HG03025 (cell line): ENCODE results near the gene KMT2C.
"Not testable (repeated sequence)": the region's sequence is repeated elsewhere in the genome, so short reads cannot be mapped to it uniquely, and the experiment has no call there.

Source experiments
- ATAC-seq: cut with Tn5 transposase; IDR thresholded peaks from one replicate; pipeline ENCODE4 v1.9.1; 2021; ENCODE audit warnings: mild to moderate bottlenecking, moderate library complexity; ENCODE audit not compliant: unreplicated experiment, low FRiP score

KMT2C gene

DNA sequence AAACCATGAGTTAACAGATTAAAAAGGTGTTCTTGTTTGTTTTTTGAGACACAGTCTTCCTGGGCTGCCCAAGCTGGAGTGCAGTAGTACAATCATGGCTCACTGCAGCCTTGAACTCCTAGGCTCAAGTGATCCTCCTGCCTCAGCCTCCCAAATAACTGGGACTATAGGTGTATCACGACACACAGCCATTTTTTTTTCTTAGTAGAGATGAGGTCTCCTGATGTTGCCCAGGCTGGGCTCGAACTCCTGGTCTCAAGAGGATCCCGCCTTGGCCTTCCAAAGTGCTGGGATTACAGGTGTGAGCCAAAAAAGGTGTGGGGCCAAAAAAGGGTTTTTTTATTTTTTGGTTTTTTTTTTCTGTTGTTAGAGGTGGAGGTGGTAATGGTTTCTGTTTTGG, 29.3 kb downstream of the KMT2C start:
- no peak for ATAC-seq

DNA sequence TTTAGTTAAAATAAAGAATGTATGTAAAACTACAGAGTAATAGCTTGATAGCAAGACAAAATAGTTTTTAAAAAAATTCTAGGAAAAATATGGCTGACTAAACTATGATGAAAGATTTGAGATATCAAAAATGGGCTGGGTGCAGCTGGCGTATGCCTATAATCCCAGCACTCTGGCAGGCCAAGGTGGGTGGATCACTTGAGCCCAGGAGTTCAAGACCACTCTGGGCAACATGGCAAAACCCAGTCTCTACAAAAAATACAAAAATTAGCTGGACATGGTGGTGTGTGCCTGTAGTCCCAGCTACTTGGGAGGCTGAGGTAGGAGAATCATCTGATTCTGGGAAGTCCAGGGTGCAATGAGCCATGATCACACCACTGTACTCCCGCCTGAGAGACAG, 29.8 kb downstream of the KMT2C start:
- ATAC-seq, result not testable (repeated sequence)

DNA sequence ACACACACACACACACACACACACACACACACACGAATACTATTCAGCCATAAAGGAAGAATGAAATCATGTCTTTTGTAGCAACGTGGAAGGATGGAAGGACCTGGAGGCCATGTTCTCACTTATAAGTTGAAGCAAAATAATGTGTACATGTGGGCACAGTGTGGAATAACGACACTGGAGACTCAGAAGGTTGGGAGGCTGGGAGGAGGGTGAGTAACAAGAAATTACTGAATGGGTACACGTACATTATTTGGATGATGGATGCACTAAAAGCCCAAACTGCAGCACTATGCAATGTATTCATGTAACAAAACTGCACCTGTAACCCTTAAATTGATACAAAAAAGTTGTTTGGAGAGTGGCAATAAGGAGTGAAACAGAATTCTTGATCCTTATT, 32.1 kb downstream of the KMT2C start:
- ATAC-seq, result no peak

DNA sequence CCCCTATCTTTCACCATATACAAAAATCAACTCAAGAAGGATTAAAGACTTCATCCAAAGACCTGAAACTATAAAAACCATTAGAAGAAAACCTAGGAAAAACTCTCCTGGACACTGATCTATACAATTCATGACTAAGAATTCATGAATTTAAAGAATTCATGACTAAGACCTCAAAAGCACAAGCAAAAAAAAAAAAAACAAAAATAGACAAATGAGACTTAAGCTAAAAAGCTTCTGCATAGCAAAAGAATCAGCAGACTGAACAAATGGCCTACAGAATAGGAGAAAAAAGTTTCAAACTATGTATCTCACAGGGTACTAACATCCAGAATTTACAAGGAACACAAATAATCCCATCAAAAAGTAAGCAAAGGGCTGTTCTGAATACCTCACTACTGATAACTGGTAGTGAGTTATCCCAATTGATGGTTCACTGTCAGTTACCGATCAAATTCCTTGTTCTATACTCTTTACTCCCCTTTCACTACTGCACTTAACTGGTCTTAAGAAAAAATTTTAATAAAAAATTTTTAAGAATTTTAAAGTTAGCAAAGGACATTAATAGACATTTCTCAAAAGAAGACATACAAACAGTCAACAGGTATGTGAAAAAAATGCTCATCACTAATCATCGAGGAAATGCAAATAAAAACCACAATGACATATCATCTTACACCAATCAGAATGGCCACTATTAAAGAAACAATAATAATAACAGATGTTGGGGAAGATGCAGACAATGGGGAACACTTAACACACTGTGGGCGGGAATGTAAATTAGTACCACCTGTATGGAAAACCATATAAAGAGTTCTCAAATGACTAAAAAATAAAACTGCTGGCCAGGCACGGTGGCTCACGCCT, 33.2 kb downstream of the KMT2C start:
- ATAC-seq, result no peak

DNA sequence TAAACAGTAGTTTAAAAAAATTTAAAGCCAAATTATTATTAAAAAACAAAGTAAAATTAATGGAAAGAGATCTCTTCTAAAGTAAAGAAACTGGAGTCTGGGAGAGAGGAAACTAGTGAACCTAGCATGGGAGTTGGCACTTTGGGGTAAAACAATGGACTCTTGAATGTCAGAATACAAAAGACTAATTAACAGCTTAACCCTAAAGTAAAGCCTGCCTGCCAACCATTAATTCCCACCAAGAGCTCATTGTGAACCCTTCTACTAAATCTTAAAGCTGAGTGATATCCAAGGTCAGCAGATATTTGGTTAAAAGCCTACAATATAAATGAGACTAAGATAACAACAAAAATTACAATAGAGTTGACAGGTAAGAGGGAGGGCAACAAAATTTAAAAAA, 36.5 kb downstream of the KMT2C start:
- no peak for ATAC-seq

DNA sequence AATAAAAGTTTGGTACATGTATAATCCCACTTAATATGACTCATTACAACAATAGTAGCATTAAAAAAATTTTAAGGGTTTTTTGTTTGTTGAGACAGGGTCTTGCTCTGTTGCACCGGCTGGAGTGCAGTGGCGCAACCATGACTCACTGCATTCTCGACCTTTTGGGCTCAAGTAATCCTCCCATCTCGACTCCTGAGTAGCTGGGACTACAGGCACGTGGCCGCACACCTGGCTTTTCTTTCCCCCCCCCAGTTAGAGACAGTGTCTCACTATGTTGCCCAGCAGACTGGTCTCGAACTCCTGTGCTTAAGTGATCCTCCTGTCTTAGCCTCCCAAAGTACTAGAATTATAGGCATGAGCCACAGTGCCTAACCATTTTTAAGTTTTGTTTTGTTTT, 40.7 kb downstream of the KMT2C start:
- ATAC-seq, result no peak

DNA sequence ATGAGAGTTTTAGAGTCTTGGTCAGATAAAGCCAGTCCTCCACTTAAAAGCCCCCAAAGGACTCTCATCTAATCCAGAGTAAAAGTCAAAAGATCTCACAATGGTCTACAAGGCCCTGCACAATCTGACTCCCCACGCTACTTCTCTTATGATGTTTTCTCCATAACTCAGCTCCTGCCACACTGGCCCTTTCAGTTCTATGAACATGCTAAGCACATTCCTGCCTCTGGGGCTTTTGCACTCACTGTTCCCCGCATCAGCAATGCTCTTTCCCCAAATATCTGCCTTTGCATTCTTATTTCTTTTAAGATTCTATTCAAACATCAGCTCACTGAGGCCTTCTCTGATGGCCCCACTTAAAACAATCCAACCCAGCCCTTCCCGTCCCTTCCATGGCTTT, 41.6 kb downstream of the KMT2C start:
- ATAC-seq, result not testable (repeated sequence)

DNA sequence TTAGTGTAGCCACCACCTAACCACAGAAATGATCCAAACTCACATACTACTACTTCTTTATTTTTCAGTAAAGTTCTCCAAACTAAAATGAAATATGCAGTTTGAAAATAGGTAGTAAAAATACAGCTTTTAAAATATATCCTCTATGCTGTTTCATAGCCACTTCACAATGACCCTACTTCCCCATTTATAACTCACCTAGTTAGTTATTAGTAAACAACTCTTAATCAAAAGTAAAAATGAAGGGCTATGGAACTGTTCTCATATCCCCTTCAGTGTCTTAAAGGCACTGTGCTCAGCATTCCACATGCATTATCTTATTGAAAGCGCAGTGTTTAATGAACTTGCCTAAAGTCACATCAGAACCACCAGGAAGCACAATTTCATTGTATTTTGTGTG, 43.5 kb downstream of the KMT2C start:
- ATAC-seq, result no peak

DNA sequence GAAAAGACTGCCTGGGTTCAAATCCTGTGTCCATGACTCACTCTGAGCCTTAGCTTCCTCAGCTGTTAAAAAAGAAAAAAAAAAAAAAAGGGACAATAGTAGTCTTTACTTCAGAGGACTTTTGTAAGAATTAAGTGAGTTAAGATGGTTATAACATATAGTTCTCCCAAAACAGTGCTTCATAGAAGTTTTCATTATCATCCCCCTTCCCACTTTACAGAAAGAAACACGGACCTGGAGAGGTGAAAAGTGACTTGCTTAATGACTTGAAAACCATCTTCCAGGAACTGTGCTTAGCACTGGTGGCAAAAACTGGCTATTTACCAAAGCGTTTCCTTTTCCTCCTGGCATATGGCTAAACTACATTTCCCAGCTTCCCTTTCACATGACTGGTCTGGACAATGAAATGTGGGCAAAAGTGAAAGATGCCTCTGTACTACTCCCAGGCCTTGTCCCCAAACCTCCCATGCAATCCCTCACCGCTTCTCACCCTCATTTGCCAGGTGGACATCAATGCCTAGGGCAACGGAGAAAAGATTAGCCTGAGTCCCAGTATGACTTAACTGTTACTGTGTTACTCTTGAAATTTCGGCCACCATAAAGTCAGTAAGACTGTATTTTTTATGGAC, 49.6 kb downstream of the KMT2C start:
- ATAC-seq, result not testable (repeated sequence)

DNA sequence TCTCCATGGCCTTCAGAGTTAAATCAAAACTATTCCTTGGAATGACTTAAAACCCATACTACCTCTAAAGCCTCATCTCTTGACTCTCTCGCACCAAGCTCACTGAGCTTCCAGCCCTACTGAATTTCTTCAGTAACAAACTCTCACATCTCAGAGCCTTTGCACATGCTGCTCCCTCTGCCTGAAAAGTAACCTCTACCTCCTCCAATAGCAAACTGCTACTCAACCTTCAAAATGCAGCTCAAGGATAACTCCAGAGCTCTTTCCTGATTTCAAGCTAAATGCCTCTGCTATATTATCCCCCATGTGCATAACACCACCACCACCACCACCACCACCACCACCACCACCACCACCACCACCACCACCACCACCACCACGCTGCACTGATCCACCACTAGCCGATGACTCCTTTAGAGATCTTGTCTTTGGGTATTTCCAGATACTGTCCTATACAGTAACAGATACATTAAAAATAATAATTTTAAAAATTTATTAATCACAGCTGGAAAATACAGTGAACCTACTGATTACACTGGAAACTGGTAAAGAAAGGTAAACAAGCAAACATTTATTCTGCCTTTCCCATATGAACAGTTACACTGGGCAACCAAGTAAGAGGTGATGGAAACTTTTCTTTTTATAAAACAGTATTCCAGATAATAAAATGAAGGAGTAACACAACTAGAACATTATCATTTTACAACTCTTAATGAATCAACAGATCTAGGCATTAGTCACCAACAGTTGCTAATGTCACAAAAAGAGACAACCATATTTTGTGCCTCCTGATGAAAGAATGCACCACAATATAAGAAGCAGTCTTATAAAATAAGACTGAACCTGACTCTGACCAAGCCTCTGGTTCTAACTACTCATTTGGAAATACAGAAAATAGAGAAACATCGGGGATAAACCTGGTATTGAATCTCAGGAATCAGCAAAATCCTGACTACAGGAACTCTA, 51.3 kb downstream of the KMT2C start:
- ATAC-seq, result not testable (repeated sequence)

DNA sequence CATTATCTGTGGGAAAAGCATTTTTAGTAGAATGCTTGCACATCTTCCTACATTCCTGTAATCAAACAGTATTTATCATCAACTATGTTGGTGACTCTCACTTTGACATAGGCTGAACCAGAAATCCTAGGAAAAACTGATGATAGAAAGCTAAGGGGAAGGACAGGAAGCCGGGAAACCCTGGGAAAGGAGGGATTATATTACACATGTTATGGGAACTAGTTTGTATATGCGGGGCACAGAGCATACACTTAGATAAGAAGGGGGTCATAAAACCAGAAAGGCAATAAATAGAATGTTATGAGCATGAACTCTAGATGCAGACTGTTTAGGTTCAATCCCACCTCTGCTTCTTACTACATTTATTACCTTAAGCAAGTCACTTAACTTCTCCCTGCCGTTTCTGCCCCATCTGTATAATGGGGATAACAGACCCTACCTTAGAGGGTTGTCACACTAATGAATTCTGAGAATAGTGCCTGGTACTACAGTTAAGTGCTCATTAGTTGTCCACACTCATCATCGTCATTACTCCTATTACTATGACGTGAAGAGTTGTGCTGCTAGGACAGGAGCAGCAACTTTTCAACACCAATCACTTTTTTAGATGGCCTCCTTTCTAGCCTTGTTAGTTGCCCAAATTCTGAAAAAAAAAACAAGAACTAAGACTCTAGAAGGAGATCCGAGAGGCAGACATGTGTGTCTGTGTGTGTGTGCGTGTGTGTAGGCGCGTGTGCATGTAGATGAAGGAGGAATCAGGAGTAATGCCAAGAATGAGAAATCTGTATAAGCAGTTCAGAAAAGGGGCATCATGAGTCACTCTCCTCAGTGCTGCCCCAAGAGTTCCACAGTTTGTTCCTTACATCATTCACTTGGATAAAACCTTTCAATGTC, 52.2 kb downstream of the KMT2C start:
- ATAC-seq, result no peak

DNA sequence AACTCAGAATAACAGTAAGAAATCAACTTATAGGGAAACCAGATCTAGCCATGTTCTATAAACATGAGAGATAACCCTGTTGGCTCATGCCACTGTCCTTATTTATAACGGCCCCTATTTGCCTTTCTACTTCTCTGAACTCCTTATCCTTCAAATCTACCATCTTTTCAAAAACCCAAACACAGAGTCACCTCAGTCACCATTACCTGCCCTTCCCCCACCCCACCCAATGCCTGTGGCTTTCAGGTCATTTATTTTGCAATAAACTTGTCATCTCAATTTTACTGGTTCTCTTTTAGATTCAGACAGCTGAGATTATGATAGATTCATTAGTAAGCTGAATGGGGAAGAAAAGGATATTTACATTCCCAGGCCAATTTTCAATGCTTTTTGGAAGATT, 53.6 kb downstream of the KMT2C start:
- ATAC-seq, result no peak

DNA sequence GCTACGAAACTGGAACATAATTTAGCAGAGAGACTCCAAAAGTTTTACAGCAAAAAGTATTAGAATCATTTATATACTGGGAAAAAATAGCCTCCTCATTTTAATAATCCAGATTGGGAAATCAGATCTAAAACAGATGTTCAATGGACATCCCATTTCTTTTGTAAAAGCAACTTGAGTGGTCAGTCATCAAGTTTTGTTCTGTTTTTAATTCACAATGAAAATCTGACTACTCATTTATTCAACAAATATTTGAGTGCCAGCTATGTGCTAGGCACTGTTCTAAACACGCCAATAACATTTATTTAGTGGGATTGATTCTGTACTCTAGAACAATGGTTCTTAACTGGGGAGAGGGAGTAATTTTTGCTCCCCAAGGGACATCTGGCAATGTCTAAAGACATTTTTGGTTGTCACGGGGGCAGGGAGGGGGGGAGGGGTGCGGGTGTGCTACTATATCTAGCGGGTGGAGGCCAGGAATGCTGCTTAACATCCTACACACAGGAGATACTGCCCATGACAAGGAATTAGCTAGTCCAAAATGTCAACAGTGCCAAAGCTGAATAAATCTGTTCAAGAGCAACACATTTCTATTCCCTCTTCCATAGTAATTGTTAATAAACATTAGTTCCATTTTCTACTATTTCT, 54.7 kb downstream of the KMT2C start:
- not testable (repeated sequence) for ATAC-seq

DNA sequence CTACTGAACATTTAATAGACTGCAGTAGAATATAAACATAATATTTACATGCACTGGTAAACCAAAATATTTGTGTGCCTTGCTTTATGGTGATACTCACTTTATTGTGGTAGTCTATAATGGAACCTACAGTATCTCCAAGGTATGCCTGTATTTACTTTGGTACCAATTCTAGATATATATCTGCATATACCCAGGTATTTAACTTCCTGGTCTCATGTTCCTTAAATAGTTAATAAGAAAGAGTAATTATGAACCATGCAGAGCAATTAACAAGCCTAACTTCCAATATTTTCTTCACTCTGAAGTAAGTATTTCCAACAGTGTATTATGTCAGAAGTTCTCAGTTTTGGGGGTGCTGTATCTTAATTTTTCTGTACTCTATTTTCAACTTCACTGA, 57.3 kb downstream of the KMT2C start:
- ATAC-seq, result not testable (repeated sequence)

DNA sequence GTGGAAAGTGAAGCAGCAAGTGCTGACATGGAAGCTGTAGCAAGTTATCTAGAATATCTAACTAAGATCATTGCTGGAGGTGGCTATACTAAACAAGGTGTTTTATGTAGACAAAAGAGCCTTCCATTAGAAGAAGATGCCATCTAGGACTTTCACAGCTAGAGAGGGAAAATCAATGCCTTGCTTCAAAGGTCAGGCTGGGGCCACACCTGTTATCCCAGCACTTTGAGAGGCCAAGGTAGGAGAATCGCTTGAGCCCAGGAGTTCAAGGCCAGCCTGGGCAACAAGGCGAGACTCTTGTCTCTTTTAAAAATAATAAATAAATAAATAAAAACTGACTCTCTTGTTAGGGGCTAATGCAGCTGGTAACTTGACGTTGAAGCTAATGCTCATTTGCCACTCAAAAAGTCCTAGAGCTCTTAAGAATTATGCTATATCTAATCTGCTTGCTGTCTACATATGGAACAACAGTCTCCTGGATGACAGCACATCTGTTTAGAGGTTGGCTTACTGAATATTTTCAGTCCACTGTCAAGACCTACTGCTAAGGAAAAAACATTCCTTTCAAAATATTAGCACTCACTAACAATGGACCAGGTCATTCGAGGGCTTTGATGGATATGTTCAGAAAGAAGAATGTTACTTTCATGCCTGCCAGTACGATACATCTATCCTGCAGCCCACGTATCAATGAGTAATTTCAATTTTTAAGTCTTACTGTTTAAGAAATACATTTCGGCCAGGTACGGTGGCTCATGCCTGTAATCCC, 58.9 kb downstream of the KMT2C start:
- ATAC-seq, result not testable (repeated sequence)

DNA sequence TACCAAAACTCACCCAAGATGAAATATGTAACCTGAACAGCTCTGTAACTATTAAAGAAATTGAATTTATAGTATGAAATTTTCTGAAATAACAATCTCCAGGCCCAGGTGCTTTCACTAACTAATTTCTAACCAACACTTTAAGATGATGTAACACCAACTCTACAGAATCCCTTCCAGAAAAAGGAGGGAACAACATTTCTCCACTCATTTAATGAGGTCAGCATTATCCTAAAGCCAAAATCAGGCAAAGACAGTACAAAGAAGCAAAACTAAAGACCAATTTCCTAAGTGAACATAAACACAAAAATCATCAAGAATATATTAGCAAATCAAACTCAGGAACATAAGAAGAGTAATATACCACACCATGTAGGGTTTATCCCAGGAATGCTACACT, 65.5 kb downstream of the KMT2C start:
- no peak for ATAC-seq

DNA sequence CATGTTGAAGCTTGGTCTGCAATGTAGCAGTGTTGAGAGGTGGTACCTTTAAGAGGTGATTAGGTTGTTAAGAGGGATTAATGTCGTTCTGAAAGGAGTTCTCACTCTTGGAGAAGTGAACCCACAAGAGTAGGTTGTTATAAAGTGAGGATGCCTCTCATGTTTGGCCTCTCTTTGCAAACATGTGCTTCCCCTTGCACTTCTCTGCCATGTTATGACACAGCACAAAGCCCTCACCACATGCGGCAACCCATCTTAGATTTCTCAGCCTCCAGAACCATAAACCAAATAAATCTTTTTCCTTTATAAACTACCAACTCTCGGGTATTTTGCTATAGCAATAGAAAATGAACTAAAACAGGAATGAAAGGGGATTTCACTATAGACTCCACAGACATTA, 66.3 kb downstream of the KMT2C start:
- no peak for ATAC-seq

DNA sequence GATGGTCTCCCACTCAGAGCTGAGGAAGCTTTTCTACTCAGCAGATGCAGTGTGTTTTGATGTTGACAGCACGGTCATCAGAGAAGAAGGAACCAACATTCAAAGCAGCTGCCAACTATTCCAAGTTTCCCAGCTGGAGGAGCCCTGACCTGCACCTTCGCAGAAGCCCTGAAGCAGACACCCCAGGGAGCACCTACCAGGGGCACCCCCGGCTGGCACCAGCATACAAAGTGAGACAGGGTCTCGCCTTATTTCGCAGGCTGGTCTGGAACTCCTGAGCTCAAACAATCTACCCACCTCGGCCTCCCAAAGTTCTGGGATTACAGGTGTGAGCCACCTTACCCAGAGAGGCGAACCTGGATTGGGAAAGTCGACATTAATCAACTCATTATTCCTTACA, 68.6 kb downstream of the KMT2C start:
- no peak for ATAC-seq

DNA sequence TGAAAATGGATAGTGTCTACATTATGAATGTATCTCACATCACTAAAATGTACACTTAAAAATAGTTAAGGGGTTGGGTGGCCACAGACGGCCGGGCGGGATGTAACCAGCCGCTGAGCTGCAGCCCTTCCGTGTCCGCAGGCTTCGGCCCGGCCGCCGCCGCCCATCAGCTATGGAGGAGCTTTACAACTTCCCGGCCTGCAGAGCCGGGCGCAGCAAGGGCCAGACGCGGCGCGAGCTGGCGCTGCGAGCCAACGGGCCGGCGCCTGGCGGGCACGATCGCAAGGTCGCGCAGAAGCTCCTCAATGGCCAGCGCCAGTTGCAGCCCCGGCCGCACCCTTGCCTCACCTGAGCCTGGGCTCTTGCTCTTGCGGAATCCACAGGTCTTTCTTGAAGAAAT, 69.1 kb downstream of the KMT2C start:
- no peak for ATAC-seq
